Suprapubic skin (tissue), 3 donors: ENCODE data around the gene ZNF549.

Source experiments
- POLR2AphosphoS5 ChIP-seq, 3 donors: sonication (generic); formaldehyde crosslinking; IDR thresholded peaks; one replicate each; pipeline ENCODE4 v1.6.1; 2017; ENCODE audit warnings: antibody characterized with exemption in 3 of 3
- TF ChIP-seq, protein P1 (sequence below), 2 donors: fragments of 200-600 bp in 1 of 2; fragments of 450-650 bp in 1 of 2; sonication (generic) in 1 of 2; IDR thresholded peaks; one replicate each; pipeline ENCODE4 v1.5.1; 2016 to 2019; ENCODE audit warnings: antibody characterized with exemption in 2 of 2, mild to moderate bottlenecking in 1 of 2, moderate library complexity in 1 of 2

DNA sequence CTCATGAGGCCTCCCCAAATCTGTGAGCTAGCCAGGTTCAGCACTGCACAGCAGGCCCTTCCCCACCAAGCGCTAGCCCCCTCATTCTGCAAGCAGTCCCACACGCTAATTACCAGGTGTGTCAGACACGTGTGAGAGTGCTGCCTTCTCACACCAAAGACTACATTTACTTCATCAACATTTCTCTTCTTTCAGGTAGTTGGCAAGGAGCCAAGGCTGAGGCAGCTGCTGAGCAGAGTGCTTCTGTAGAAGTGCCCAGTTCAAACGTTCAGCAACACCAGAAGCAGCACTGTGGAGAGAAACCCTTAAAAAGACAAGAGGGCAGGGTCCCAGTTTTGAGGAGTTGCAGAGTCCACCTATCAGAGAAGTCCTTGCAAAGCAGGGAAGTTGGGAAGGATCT lies 21.0 kb upstream of the ZNF549 start:
- no peak for TF ChIP-seq POLR2AphosphoS5 (IDR thresholded peaks at IDR 0.05)
- TF ChIP-seq, protein P1, sequence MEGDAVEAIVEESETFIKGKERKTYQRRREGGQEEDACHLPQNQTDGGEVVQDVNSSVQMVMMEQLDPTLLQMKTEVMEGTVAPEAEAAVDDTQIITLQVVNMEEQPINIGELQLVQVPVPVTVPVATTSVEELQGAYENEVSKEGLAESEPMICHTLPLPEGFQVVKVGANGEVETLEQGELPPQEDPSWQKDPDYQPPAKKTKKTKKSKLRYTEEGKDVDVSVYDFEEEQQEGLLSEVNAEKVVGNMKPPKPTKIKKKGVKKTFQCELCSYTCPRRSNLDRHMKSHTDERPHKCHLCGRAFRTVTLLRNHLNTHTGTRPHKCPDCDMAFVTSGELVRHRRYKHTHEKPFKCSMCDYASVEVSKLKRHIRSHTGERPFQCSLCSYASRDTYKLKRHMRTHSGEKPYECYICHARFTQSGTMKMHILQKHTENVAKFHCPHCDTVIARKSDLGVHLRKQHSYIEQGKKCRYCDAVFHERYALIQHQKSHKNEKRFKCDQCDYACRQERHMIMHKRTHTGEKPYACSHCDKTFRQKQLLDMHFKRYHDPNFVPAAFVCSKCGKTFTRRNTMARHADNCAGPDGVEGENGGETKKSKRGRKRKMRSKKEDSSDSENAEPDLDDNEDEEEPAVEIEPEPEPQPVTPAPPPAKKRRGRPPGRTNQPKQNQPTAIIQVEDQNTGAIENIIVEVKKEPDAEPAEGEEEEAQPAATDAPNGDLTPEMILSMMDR (IDR thresholded peaks at IDR 0.05), result no peak
